ENCODE measurements around the gene PDCD6IP.

GRCh38 chr3:33908250-33908851, 109.9 kb downstream of the PDCD6IP start:
- TF ChIP-seq CTCF (IDR thresholded peaks at IDR 0.05): no peak
- no peak for TF ChIP-seq POLR2AphosphoS5 (IDR thresholded peaks at IDR 0.05)

Data from prostate gland (tissue), 2 donors.